OCI-LY7 (cell line): ENCODE results near the gene SMAD5.

Experiments
- EZH2phosphoT487 ChIP-seq: fragments of 200-600 bp; sonication (generic); IDR thresholded peaks from 2 replicates; pipeline ENCODE4 v1.6.1; 2018; ENCODE audit warnings: low read depth, borderline replicate concordance, mild to moderate bottlenecking, mixed run types, antibody characterized with exemption, low read length, moderate library complexity, mixed read lengths
- TF ChIP-seq, protein P1 (sequence below): fragments of 200-600 bp; sonication (generic); conservative IDR thresholded peaks from 2 replicates; pipeline ENCODE4 v1.5.1; 2014; ENCODE audit warnings: mild to moderate bottlenecking, antibody characterized with exemption, low read length, moderate library complexity, mixed read lengths

DNA sequence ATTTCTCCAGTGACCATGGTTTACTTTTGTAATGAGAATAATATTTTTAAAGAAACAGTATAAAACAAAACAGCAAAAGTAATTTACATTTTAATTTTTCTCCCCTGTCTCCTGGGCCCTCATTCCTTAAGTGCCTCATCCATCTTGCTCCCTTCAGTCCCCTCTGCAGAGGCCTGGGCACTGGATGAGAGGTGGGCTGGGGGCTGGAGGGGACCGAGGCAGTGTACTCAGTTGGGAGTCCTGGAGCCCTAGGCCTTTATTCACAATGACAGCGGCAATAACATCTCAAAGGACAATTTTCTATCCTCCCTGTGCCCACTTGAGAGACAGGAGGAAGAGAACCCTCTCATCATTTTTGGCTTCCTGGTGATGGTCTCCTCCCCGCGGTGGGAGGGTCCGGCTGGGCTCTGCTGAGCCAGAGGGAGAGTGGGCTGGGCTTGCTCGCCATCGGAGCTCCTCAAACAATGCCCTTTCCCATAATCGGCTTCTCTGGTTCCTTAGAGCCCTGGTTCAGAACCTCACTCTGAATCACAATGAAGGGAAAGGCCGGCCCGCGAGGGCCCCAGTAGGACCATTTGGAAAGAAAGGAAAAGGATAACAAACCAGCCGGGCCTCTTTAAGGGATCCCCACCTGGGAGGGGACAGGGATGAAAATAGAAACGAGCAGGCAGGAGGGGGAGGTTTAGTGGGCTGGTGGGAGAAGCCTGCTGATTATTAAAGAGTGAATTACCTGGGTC is 70.0 kb downstream of the SMAD5 start:
- TF ChIP-seq EZH2phosphoT487, result no peak
- TF ChIP-seq, protein P1, sequence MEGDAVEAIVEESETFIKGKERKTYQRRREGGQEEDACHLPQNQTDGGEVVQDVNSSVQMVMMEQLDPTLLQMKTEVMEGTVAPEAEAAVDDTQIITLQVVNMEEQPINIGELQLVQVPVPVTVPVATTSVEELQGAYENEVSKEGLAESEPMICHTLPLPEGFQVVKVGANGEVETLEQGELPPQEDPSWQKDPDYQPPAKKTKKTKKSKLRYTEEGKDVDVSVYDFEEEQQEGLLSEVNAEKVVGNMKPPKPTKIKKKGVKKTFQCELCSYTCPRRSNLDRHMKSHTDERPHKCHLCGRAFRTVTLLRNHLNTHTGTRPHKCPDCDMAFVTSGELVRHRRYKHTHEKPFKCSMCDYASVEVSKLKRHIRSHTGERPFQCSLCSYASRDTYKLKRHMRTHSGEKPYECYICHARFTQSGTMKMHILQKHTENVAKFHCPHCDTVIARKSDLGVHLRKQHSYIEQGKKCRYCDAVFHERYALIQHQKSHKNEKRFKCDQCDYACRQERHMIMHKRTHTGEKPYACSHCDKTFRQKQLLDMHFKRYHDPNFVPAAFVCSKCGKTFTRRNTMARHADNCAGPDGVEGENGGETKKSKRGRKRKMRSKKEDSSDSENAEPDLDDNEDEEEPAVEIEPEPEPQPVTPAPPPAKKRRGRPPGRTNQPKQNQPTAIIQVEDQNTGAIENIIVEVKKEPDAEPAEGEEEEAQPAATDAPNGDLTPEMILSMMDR, result no peak
